HS-27A (cell line): ENCODE measurements around the gene CAMK1D.
"Not testable (repeated sequence)": the region's sequence is repeated elsewhere in the genome, so short reads cannot be mapped to it uniquely, and the experiment has no call there.

Experiments
- DNase-seq: peaks from one replicate; pipeline ENCODE4 v3.0.0-alpha.2; 2012; ENCODE audit warnings: low read depth, missing footprints

Gene CAMK1D

GRCh38 chr10:12340937-12341336 is 8.4 kb upstream of the CAMK1D start:
- no peak for DNase-seq

GRCh38 chr10:12341526-12341925 is 7.8 kb upstream of the CAMK1D start:
- no peak for DNase-seq

GRCh38 chr10:12344375-12345110 is 4.8 kb upstream of the CAMK1D start:
- DNase-seq: no peak

GRCh38 chr10:12346707-12347106 is 2.6 kb upstream of the CAMK1D start:
- DNase-seq: no peak

GRCh38 chr10:12348294-12348869 is 965 bp upstream of the CAMK1D start:
- no peak for DNase-seq

- no peak for DNase-seq
Measured at GRCh38 chr10:12349629-12350166, 351 bp downstream of the CAMK1D start.

GRCh38 chr10:12350167-12350872 is 973 bp downstream of the CAMK1D start:
- no peak for DNase-seq

- no peak for DNase-seq
Measured at GRCh38 chr10:12350925-12351324, 1.6 kb downstream of the CAMK1D start.

GRCh38 chr10:12351447-12351846 is 2.1 kb downstream of the CAMK1D start:
- DNase-seq: no peak

GRCh38 chr10:12351889-12352288 is 2.5 kb downstream of the CAMK1D start:
- no peak for DNase-seq

GRCh38 chr10:12353399-12354242 is 4.3 kb downstream of the CAMK1D start:
- no peak for DNase-seq

GRCh38 chr10:12354696-12355095 is 5.3 kb downstream of the CAMK1D start:
- not testable (repeated sequence) for DNase-seq

- no peak for DNase-seq
Measured at GRCh38 chr10:12355384-12355783, 6.0 kb downstream of the CAMK1D start.

- DNase-seq: no peak
Measured at GRCh38 chr10:12357525-12358151, 8.3 kb downstream of the CAMK1D start.

GRCh38 chr10:12358863-12359564 is 9.7 kb downstream of the CAMK1D start:
- no peak for DNase-seq

GRCh38 chr10:12360461-12360860 is 11.1 kb downstream of the CAMK1D start:
- DNase-seq: no peak

- DNase-seq: not testable (repeated sequence)
Measured at GRCh38 chr10:12361115-12361514, 11.8 kb downstream of the CAMK1D start.

GRCh38 chr10:12364559-12364958 is 15.2 kb downstream of the CAMK1D start:
- DNase-seq: no peak

- no peak for DNase-seq
Measured at GRCh38 chr10:12367272-12367671, 17.9 kb downstream of the CAMK1D start.

GRCh38 chr10:12369982-12370381 is 20.6 kb downstream of the CAMK1D start:
- DNase-seq: no peak

GRCh38 chr10:12372846-12373245 is 23.5 kb downstream of the CAMK1D start:
- DNase-seq: no peak
